ENCODE results near the gene SUGP1.
A peak's percentile ranks its signal among the peaks of the same experiment; 100 is the strongest.
"Not testable (repeated sequence)": the region's sequence is repeated elsewhere in the genome, so short reads cannot be mapped to it uniquely, and the experiment has no call there.

The SUGP1 gene

GRCh38 chr19:19262190-19263057 lies 57.9 kb downstream of the SUGP1 start:
- peak; percentile 40 for DNase-seq

GRCh38 chr19:19261350-19262189 lies 58.7 kb downstream of the SUGP1 start:
- peak; percentile 55 for DNase-seq

- no peak for DNase-seq
Observed at GRCh38 chr19:19260417-19261214, 59.7 kb downstream of the SUGP1 start.

GRCh38 chr19:19259741-19260140 lies 60.6 kb downstream of the SUGP1 start:
- DNase-seq: peak; percentile 76

- DNase-seq: no peak
Observed at GRCh38 chr19:19258589-19259338, 61.5 kb downstream of the SUGP1 start.

GRCh38 chr19:19257836-19258588 lies 62.3 kb downstream of the SUGP1 start:
- DNase-seq: no peak

GRCh38 chr19:19257137-19257536 lies 63.2 kb downstream of the SUGP1 start:
- DNase-seq: peak; percentile 43

GRCh38 chr19:19256072-19256969 lies 64.0 kb downstream of the SUGP1 start:
- peak; percentile 58 for DNase-seq

GRCh38 chr19:19253409-19253808 lies 66.9 kb downstream of the SUGP1 start:
- DNase-seq: not testable (repeated sequence)

GRCh38 chr19:19250196-19250801 lies 70.0 kb downstream of the SUGP1 start:
- DNase-seq: no peak

GRCh38 chr19:19240476-19240875 lies 79.8 kb downstream of the SUGP1 start:
- DNase-seq: no peak

- DNase-seq: no peak
Observed at GRCh38 chr19:19239675-19240074, 80.6 kb downstream of the SUGP1 start.

- DNase-seq: no peak
Observed at GRCh38 chr19:19238126-19238894, 82.0 kb downstream of the SUGP1 start.

- DNase-seq: no peak
Observed at GRCh38 chr19:19236173-19236572, 84.1 kb downstream of the SUGP1 start.

GRCh38 chr19:19234220-19234816 lies 86.0 kb downstream of the SUGP1 start:
- DNase-seq: no peak

- no peak for DNase-seq
Observed at GRCh38 chr19:19232261-19232721, 88.0 kb downstream of the SUGP1 start.

- DNase-seq: no peak
Observed at GRCh38 chr19:19230999-19231398, 89.3 kb downstream of the SUGP1 start.

GRCh38 chr19:19229701-19230100 lies 90.6 kb downstream of the SUGP1 start:
- no peak for DNase-seq

- no peak for DNase-seq
Observed at GRCh38 chr19:19227217-19227616, 93.1 kb downstream of the SUGP1 start.
